ENCODE measurements around the gene PCSK5.

The PCSK5 gene

GRCh38 chr9:76022317-76022716 lies 131.8 kb downstream of the PCSK5 start:
- Mint-ChIP-seq H3K27me3 (no peaks in the 10 kb centered on the region), H3K9me3 (no peaks in the 10 kb centered on the region), H3K4me1 (peaks cover 91% of the 10 kb centered on the region), H3K4me3 (no peak overlapping the region), H3K27ac (no peak overlapping the region)
- ATAC-seq (no peak), DNase-seq (no peak)

GRCh38 chr9:76023715-76024195 lies 133.3 kb downstream of the PCSK5 start:
- peak; percentile 30 to 33 for DNase-seq
- Mint-ChIP-seq H3K27me3 (no peaks in the 10 kb centered on the region), H3K4me1 (peaks cover 91% of the 10 kb centered on the region), H3K4me3 (peak overlapping the region; percentile 73 to 82), H3K9me3 (no peaks in the 10 kb centered on the region), H3K27ac (peak overlapping the region; percentile 84 to 90)
- peak; percentile 87 for ATAC-seq

GRCh38 chr9:76025286-76025685 lies 134.8 kb downstream of the PCSK5 start:
- DNase-seq (no peak), ATAC-seq (no peak)
- Mint-ChIP-seq H3K9me3 (no peaks in the 10 kb centered on the region), H3K27ac (peak overlapping the region; percentile 62 to 64), H3K4me1 (peaks cover 86% of the 10 kb centered on the region), H3K27me3 (no peaks in the 10 kb centered on the region), H3K4me3 (peak overlapping the region in 1 of 2 donors; percentile 82)

- ATAC-seq, result no peak
- Mint-ChIP-seq H3K9me3 (no peaks in the 10 kb centered on the region), H3K4me3 (peak overlapping the region in 1 of 2 donors; percentile 9), H3K4me1 (peaks cover 73% of the 10 kb centered on the region), H3K27me3 (no peaks in the 10 kb centered on the region), H3K27ac (no peak overlapping the region)
- DNase-seq, result no peak
These were observed 136.3 kb downstream of the PCSK5 start for GRCh38 chr9:76026796-76027195.

GRCh38 chr9:76027416-76027815 lies 136.9 kb downstream of the PCSK5 start:
- Mint-ChIP-seq H3K27ac (peak overlapping the region in 1 of 2 donors; percentile 35), H3K4me3 (peak overlapping the region; percentile 22 to 48), H3K9me3 (no peaks in the 10 kb centered on the region), H3K4me1 (peaks cover 73% of the 10 kb centered on the region), H3K27me3 (no peaks in the 10 kb centered on the region)
- ATAC-seq, result no peak
- DNase-seq, result no peak

- Mint-ChIP-seq H3K9me3 (no peaks in the 10 kb centered on the region), H3K4me3 (peak overlapping the region in 1 of 2 donors; percentile 2), H3K4me1 (peaks cover 73% of the 10 kb centered on the region), H3K27ac (peak overlapping the region in 1 of 2 donors; percentile 32), H3K27me3 (no peaks in the 10 kb centered on the region)
- ATAC-seq (no peak), DNase-seq (no peak)
These were observed 137.4 kb downstream of the PCSK5 start for GRCh38 chr9:76027861-76028260.

GRCh38 chr9:76032038-76032796 lies 141.7 kb downstream of the PCSK5 start:
- ATAC-seq (no peak), DNase-seq (no peak)
- Mint-ChIP-seq H3K4me1 (peaks cover 49% of the 10 kb centered on the region), H3K9me3 (no peaks in the 10 kb centered on the region), H3K27ac (peak overlapping the region; percentile 34 to 46), H3K4me3 (peak overlapping the region; percentile 31 to 72), H3K27me3 (no peaks in the 10 kb centered on the region)

GRCh38 chr9:76032797-76033373 lies 142.4 kb downstream of the PCSK5 start:
- H3K9me3 Mint-ChIP-seq, result no peaks in the 10 kb centered on the region
- H3K27ac Mint-ChIP-seq, result peak overlapping the region; percentile 34 to 46
- DNase-seq, result no peak
- H3K27me3 Mint-ChIP-seq, result no peaks in the 10 kb centered on the region
- ATAC-seq, result no peak
- peaks cover 48% of the 10 kb centered on the region for H3K4me1 Mint-ChIP-seq
- H3K4me3 Mint-ChIP-seq, result peak overlapping the region; percentile 31 to 72

GRCh38 chr9:76034049-76034448 lies 143.6 kb downstream of the PCSK5 start:
- DNase-seq, result no peak
- Mint-ChIP-seq H3K27ac (peak overlapping the region in 1 of 2 donors; percentile 66), H3K27me3 (no peaks in the 10 kb centered on the region), H3K9me3 (no peaks in the 10 kb centered on the region), H3K4me3 (peak overlapping the region in 1 of 2 donors; percentile 10), H3K4me1 (peaks cover 36% of the 10 kb centered on the region)
- peak; percentile 67 for ATAC-seq

- no peak for ATAC-seq
- Mint-ChIP-seq H3K4me3 (no peak overlapping the region), H3K4me1 (peaks cover 39% of the 10 kb centered on the region), H3K9me3 (no peaks in the 10 kb centered on the region), H3K27ac (no peak overlapping the region), H3K27me3 (no peaks in the 10 kb centered on the region)
- DNase-seq, result no peak
These were observed 146.3 kb downstream of the PCSK5 start for GRCh38 chr9:76036762-76037161.

- Mint-ChIP-seq H3K4me1 (peaks cover 30% of the 10 kb centered on the region), H3K9me3 (no peaks in the 10 kb centered on the region), H3K27ac (no peak overlapping the region), H3K27me3 (no peaks in the 10 kb centered on the region), H3K4me3 (no peak overlapping the region)
- no peak for DNase-seq
- ATAC-seq, result no peak
These were observed 147.2 kb downstream of the PCSK5 start for GRCh38 chr9:76037587-76038225.

- Mint-ChIP-seq H3K9me3 (no peaks in the 10 kb centered on the region), H3K27me3 (no peaks in the 10 kb centered on the region), H3K27ac (no peak overlapping the region), H3K4me1 (peaks cover 25% of the 10 kb centered on the region), H3K4me3 (no peak overlapping the region)
- ATAC-seq (no peak), DNase-seq (no peak)
These were observed 148.0 kb downstream of the PCSK5 start for GRCh38 chr9:76038431-76038830.

- ATAC-seq (no peak), DNase-seq (no peak)
- Mint-ChIP-seq H3K27ac (no peak overlapping the region), H3K4me3 (no peak overlapping the region), H3K27me3 (no peaks in the 10 kb centered on the region), H3K9me3 (no peaks in the 10 kb centered on the region), H3K4me1 (peaks cover 5% of the 10 kb centered on the region)
These were observed 153.9 kb downstream of the PCSK5 start for GRCh38 chr9:76044266-76044819.

GRCh38 chr9:76045221-76045620 lies 154.7 kb downstream of the PCSK5 start:
- H3K4me3 Mint-ChIP-seq, result no peak overlapping the region
- ATAC-seq, result no peak
- no peak overlapping the region for H3K27ac Mint-ChIP-seq
- no peak for DNase-seq
- H3K27me3 Mint-ChIP-seq, result no peaks in the 10 kb centered on the region
- no peaks in the 10 kb centered on the region for H3K9me3 Mint-ChIP-seq
- peaks cover 4% of the 10 kb centered on the region for H3K4me1 Mint-ChIP-seq

- no peak for ATAC-seq
- no peaks in the 10 kb centered on the region for H3K27me3 Mint-ChIP-seq
- no peak overlapping the region for H3K4me3 Mint-ChIP-seq
- DNase-seq, result no peak
- H3K4me1 Mint-ChIP-seq, result no peaks in the 10 kb centered on the region
- peaks cover 21 to 28% of the 10 kb centered on the region in 2 donors for H3K9me3 Mint-ChIP-seq
- H3K27ac Mint-ChIP-seq, result no peak overlapping the region
These were observed 158.9 kb downstream of the PCSK5 start for GRCh38 chr9:76049341-76049740.

- H3K27ac Mint-ChIP-seq, result no peak overlapping the region
- ATAC-seq, result no peak
- H3K4me3 Mint-ChIP-seq, result no peak overlapping the region
- H3K27me3 Mint-ChIP-seq, result no peaks in the 10 kb centered on the region
- no peaks in the 10 kb centered on the region for H3K4me1 Mint-ChIP-seq
- no peak for DNase-seq
- peaks cover 0 to 4% of the 10 kb centered on the region in 2 donors for H3K9me3 Mint-ChIP-seq
These were observed 177.2 kb downstream of the PCSK5 start for GRCh38 chr9:76067696-76068095.

Measured in stimulated activated naive CD8-positive, alpha-beta T cell treated with anti-CD3 and anti-CD28 coated beads, Interleukin-15, amount 100 ng/mL, for 72 hours (primary cell).